Natural killer cell (primary cell): ENCODE data around the gene AGL. TPM values are rescaled to one million over a fixed set of nuclear protein-coding genes. Genes with fewer than 3 reads are reported as not detected.

Experiments used
- ATAC-seq, 3 donors: fragments of 150-1000 bp in 2 of 3; fragments of 200-7000 bp in 1 of 3; cut with Tn5 transposase; 1 replicate in 1 of 3; 2 replicates in 2 of 3; pipeline ENCODE4 v1.10.0; 2021; ENCODE audit warnings: mild to moderate bottlenecking in 2 of 3, moderate library complexity in 2 of 3
- DNase-seq, 2 donors: peaks; one replicate each; pipeline versions ENCODE4 v3.0.0 to v3.0.0-alpha.2; 2013 to 2021; ENCODE audit warnings: mixed read lengths in 1 of 2
- H3K27ac ChIP-seq: one replicate; pipeline ENCODE4 v1.5.1; 2013; ENCODE audit warnings: mild to moderate bottlenecking, low read length
- H3K27me3 ChIP-seq: one replicate; pipeline ENCODE4 v1.6.1; 2013; ENCODE audit warnings: low read length; ENCODE audit not compliant: control insufficient read depth, insufficient read depth
- H3K36me3 ChIP-seq: one replicate; pipeline ENCODE4 v1.6.1; 2013; ENCODE audit warnings: low read length; ENCODE audit not compliant: control insufficient read depth, insufficient read depth
- H3K4me1 ChIP-seq: one replicate; pipeline ENCODE4 v1.6.1; 2013; ENCODE audit warnings: low read length; ENCODE audit not compliant: control insufficient read depth, insufficient read depth
- H3K4me3 ChIP-seq: one replicate; pipeline ENCODE4 v1.5.1; 2013; ENCODE audit warnings: low read length
- H3K9me3 ChIP-seq: one replicate; pipeline ENCODE4 v1.6.1; 2013; ENCODE audit warnings: low read length; ENCODE audit not compliant: control insufficient read depth, insufficient read depth
- H3K27ac Mint-ChIP-seq, 2 donors: one replicate each; pipeline ENCODE4 v1.8.0; 2022; ENCODE audit warnings: mild to moderate bottlenecking in 2 of 2, mixed read lengths in 2 of 2, moderate library complexity in 1 of 2
- H3K27me3 Mint-ChIP-seq, 2 donors: one replicate each; pipeline ENCODE4 v1.8.0; 2022; ENCODE audit warnings: low read depth in 2 of 2, mixed read lengths in 2 of 2
- H3K36me3 Mint-ChIP-seq: one replicate; pipeline ENCODE4 v1.8.0; 2022; ENCODE audit warnings: mixed read lengths
- H3K4me1 Mint-ChIP-seq, 2 donors: one replicate each; pipeline ENCODE4 v1.8.0; 2022; ENCODE audit warnings: mixed read lengths in 2 of 2
- H3K4me3 Mint-ChIP-seq: one replicate; pipeline ENCODE4 v1.8.0; 2022; ENCODE audit warnings: mild to moderate bottlenecking, moderate library complexity, mixed read lengths
- H3K9me3 Mint-ChIP-seq, 2 donors: one replicate each; pipeline ENCODE4 v1.8.0; 2022; ENCODE audit warnings: mixed read lengths in 2 of 2
- CTCF ChIP-seq: fragments of 200-600 bp; IDR thresholded peaks from one replicate; pipeline ENCODE4 v1.8.0; 2022; ENCODE audit warnings: antibody characterized with exemption
- WGBS: methylation state at CpG from one replicate; pipeline ENCODE4 v1.1.7; 2013; ENCODE audit warnings: missing lambda C conversion rate; ENCODE audit not compliant: insufficient coverage; 5-methylcytosine and 5-hydroxymethylcytosine counted together
- intact Hi-C: fragments of 100-400 bp; cut with micrococcal nuclease; formaldehyde crosslinking; loops from one replicate; pipeline ENCODE4 v1.14.2; 2022
- total RNA-seq, 4 donors: library from RNA; stranded (reverse); fragments of 120-200 nt in 1 of 4; gene quantifications; one replicate each; pipeline versions ENCODE4 v1.2.3 to v1.2.4, GENCODE V29; 2013 to 2022

Gene AGL
- total RNA-seq, 3 donors from 2014 or later (not counting 1 experiment from before 2014, with no cell fraction given) = 13.5 to 19.4 (median 15.3) TPM

GRCh38 chr1:99936071-99936470, 85.9 kb downstream of the AGL start:
- WGBS = 95% methylated on average over 3 of the region's 3 CpGs
- no peak overlapping the region for H3K4me3 ChIP-seq
- Mint-ChIP-seq H3K36me3 (no peaks in the 10 kb centered on the region), H3K27me3 (peaks cover 10 to 25% of the 10 kb centered on the region in 2 donors), H3K27ac (no peak overlapping the region), H3K9me3 (no peaks in the 10 kb centered on the region), H3K4me1 (no peaks in the 10 kb centered on the region), H3K4me3 (no peak overlapping the region)
- no peaks in the 10 kb centered on the region for H3K27me3 ChIP-seq
- no peaks in the 10 kb centered on the region for H3K36me3 ChIP-seq
- ATAC-seq = no peak
- DNase-seq = no peak
- H3K4me1 ChIP-seq = no peaks in the 10 kb centered on the region
- H3K27ac ChIP-seq = no peak overlapping the region
- no peak for TF ChIP-seq CTCF
- H3K9me3 ChIP-seq = no peaks in the 10 kb centered on the region
- intact Hi-C loops = no loop called here

DNA sequence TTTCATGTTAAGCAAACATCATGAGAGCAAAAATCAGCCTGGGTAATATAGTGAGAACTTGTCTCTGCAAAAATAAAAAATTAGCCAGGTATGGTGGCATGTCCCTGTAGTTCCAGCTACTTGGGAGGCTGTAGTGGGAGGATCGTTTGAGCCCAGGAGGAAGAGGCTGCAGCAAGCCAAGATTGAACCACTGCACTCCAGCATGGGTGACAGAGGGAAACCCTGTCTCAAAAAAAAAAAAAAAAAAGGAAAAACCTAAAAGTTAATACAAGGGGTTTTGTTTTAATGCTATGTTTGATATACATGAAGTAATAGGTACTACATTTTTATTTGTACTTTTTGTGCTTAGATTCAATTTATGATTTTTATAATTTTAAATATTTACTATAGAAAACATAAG, 92.6 kb downstream of the AGL start:
- no peaks in the 10 kb centered on the region for H3K36me3 Mint-ChIP-seq
- intact Hi-C loops = no loop called here
- no peaks in the 10 kb centered on the region for H3K9me3 ChIP-seq
- no peaks in the 10 kb centered on the region for H3K27me3 ChIP-seq
- H3K27me3 Mint-ChIP-seq = peaks cover under 1 to 3% of the 10 kb centered on the region in 2 donors
- no peak overlapping the region for H3K4me3 ChIP-seq
- no peak overlapping the region for H3K4me3 Mint-ChIP-seq
- ATAC-seq (no peak), DNase-seq (no peak)
- 92% methylated on average over 1 of the region's 1 CpG for WGBS
- no peaks in the 10 kb centered on the region for H3K4me1 ChIP-seq
- H3K27ac ChIP-seq = no peak overlapping the region
- H3K4me1 Mint-ChIP-seq = no peaks in the 10 kb centered on the region
- no peaks in the 10 kb centered on the region for H3K9me3 Mint-ChIP-seq
- H3K36me3 ChIP-seq = no peaks in the 10 kb centered on the region
- H3K27ac Mint-ChIP-seq = no peak overlapping the region
- no peak for TF ChIP-seq CTCF

- Histone ChIP-seq H3K4me1 (no peaks in the 10 kb centered on the region), H3K9me3 (no peaks in the 10 kb centered on the region), H3K4me3 (no peak overlapping the region), H3K27ac (no peak overlapping the region), H3K36me3 (no peaks in the 10 kb centered on the region), H3K27me3 (no peaks in the 10 kb centered on the region)
- no peak overlapping the region for H3K27ac Mint-ChIP-seq
- no peaks in the 10 kb centered on the region for H3K4me1 Mint-ChIP-seq
- ATAC-seq (no peak), DNase-seq (no peak)
- no peak for TF ChIP-seq CTCF
- no peaks in the 10 kb centered on the region for H3K36me3 Mint-ChIP-seq
- 80% methylated on average over 7 of the region's 7 CpGs for WGBS
- H3K9me3 Mint-ChIP-seq = no peaks in the 10 kb centered on the region
- peaks cover 0 to 3% of the 10 kb centered on the region in 2 donors for H3K27me3 Mint-ChIP-seq
- no peak overlapping the region for H3K4me3 Mint-ChIP-seq
- intact Hi-C loops = no loop called here
These were observed 93.1 kb downstream of the AGL start for GRCh38 chr1:99943223-99943794.

GRCh38 chr1:99944192-99944591, 94.0 kb downstream of the AGL start:
- Mint-ChIP-seq H3K27me3 (peaks cover 0 to 3% of the 10 kb centered on the region in 2 donors), H3K4me1 (no peaks in the 10 kb centered on the region), H3K27ac (no peak overlapping the region), H3K9me3 (no peaks in the 10 kb centered on the region), H3K4me3 (no peak overlapping the region), H3K36me3 (no peaks in the 10 kb centered on the region)
- ATAC-seq (no peak), DNase-seq (no peak)
- Histone ChIP-seq H3K4me1 (no peaks in the 10 kb centered on the region), H3K27ac (no peak overlapping the region), H3K27me3 (no peaks in the 10 kb centered on the region), H3K36me3 (no peaks in the 10 kb centered on the region), H3K4me3 (no peak overlapping the region), H3K9me3 (no peaks in the 10 kb centered on the region)
- no peak for TF ChIP-seq CTCF
- WGBS = 86% methylated on average over 1 of the region's 1 CpG
- intact Hi-C loops = no loop called here
